NCI-H1105 (cell line): ENCODE measurements around the gene MYO1C.
"Not testable (repeated sequence)": the region's sequence is repeated elsewhere in the genome, so short reads cannot be mapped to it uniquely, and the experiment has no call there.

Experiments
- DNase-seq: peaks from one replicate; lab custom pipeline; 2025; lab: John Stamatoyannopoulos, UW

Gene MYO1C

DNA sequence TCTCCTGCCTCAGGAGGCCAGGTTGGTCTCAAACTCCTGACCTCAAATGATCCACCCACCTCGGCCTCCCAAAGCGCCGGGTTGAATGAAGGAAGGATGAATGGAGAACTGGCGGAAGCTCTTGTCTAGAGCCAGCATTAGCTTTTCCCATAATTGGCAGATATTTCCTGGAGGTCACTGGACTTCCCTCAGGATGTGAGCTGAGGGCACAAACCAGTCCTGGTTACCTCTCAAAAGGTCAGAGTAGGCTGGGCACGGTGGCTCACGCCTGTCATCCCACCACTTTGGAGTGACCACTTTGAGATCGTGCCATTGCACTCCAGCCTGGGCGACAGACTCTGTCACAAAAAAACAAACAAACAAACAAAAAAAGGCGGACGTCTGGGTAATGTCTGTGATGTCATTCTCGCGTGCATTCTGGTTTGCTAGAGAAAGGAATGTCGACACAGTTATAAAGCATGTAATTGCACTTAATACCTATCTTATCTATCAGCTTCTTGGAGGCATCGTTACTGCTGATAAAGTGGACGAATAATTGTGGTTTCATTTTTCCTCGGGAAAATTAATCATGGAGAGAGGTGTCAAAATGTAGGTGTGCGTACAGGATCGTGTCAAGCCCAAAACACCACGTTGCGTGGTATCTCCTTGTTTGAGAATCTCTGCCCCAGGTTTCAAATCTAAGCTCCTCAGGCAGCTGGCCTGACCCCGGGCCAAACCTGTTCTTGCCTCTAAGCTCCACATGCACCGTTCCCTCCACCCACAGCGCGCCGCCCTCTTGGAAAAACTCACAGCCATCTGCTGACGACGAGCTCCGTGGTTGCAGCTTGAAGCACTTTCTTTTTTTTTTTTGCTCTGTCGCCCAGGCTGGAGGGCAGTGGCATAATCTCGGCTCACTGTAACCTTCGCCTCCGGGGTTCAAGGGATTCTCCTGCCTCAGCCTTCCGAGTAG, 30.0 kb downstream of the MYO1C start:
- no peak for DNase-seq

GRCh38 chr17:1461198-1461944, 31.1 kb downstream of the MYO1C start:
- DNase-seq: no peak

DNA sequence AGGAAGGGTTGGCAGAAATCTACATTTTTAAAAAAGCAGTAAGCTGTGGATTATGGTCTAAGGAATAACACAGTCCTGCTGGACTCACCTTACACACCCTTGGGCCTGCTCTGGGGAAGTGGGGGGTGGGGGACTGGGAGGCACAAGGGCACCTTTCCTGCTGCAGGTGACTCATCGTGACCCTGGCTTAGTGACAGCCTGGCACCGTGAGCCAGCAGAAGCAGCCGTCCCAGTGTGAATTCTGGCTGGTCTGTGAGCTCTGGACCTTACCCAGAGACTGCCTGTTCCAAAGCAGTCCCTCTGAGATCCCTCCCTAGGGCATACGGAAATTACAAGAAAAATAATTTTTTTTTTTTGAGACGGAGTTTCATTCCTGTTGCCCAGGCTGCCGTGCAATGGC, 32.3 kb downstream of the MYO1C start:
- DNase-seq: no peak

DNA sequence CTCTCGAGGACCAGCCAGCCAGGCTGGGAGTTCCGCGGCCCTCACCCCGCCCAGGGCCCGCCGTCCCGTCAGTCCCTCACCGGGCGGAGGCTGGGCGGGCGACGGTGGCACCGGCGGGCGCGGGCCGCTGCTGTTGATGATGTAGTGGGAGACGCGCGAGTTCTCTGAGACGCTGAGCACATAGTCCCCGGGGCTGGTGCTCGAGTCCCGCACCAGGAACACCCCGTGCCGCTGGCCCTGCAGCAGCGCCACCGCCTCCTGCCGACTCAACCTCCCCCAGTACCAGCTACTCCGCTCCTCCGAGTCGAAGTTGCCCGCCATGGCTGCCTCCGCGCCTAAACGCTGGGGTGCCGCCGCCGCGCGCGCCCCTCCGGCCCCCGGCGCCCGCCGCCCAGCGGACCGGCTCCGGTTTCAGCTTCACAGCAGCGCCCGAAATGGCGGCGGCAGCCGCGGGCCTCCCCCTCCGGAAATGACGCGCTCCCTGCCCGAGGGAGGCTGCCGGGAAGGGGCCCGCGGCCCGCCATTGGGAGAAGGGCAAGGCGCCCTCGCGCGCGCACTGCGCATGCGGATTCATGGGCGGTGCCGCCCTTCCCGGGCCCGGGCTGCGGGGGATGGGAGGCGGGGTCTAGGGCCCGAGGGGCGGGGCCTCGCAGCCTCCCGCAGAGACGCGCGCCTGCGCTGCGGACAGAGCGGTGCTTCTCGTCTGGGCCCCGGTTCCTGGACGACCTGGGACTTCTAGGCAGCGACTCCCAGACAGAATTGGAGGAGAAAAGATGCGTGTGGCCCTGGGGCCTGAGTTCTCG, 36.5 kb downstream of the MYO1C start, which contains the start of gene CRK:
Gene CRK (minus strand): TSS at position 436 of the 803 bp plus-strand sequence. CDS start 115 bp downstream, at position 321.
- peak; percentile 88 for DNase-seq

GRCh38 chr17:1455291-1455796, 37.1 kb downstream of the MYO1C start:
- DNase-seq: peak; percentile 16

- no peak for DNase-seq
These were observed 37.9 kb downstream of the MYO1C start for GRCh38 chr17:1454541-1454940.

DNA sequence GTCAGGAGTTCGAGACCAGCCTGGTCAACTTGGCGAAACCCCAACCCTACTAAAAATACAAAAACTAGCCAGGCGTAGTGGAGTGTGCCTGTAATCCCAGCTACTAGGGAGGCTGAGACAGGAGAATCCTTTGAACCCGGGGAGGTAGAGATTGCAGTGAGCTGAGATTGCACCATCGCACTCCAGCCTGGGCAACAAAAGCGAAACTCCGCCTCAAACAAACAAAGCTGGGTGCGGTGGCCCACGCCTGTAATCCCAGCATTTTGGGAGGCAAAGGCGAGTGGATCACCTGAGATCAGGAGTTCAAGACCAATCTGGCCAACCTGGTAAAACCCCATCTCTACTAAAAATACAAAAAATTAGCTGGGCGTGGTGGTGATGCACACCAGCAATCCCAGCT, 38.8 kb downstream of the MYO1C start:
- not testable (repeated sequence) for DNase-seq

DNA sequence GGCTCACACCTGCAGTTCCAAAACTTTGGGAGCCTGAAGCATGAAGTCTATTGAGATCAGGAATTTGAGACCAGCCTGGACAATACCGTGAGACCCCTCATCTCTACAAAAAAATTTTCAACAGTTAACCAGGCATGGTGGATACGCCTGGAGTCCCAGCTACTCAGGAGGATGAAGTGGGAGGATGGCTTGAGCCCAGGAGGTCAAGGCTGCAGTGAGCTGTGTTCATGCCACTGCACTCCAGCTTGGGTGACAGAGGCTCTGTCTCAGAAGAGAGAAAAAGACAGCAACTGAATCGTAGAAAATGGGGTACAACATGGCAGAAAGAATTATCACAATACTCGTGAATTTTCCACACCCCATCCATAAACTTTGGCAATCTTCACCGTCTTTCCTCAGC, 39.6 kb downstream of the MYO1C start:
- no peak for DNase-seq

- DNase-seq: not testable (repeated sequence)
These were observed 42.2 kb downstream of the MYO1C start for GRCh38 chr17:1450261-1450660.

DNA sequence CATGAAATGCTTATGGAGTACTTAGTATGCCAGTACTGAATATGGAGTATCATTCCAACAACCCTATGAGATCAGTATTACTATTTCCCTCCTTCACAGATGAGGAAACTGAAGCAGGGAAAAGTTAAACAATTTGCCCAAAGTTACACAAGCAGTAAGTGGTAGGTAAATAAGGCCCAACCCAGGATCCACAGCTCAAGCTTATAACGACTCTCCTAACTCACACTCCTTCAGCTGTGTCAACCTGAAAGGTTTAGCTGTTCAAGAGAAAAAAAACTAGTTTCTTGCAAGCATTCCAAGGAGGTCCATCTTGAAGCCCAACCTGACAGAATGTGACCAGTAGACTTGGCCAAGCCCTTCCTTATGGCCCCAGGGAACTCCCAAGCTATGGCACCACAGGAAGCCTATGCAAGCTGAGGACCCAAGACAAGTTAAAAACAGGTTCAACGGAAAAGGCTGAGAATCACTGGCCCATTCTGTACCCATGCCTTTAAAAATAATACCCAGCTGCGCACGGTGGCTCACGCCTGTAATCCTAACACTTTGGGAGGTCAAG, 43.0 kb downstream of the MYO1C start:
- DNase-seq: no peak

- no peak for DNase-seq
These were observed 45.4 kb downstream of the MYO1C start for GRCh38 chr17:1447052-1447451.

DNA sequence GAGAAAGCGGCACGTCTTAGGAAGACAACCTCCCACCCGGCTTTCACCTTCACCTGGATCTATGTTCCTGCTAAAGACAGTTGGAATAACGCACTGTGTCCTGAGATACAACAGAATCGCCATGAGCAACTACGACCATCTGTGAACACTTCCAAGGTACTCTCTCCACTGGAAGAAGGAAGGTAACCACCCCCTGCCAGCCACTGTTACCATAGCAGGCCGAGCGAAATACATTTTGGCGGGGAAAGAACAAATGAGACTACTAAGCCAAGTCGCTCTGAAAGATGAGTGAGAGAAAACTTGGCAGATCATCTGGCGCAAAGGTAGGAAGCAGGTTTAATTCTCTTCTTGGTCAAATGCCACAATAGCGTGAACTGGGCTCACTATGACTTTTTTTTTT, 46.3 kb downstream of the MYO1C start:
- no peak for DNase-seq

DNA sequence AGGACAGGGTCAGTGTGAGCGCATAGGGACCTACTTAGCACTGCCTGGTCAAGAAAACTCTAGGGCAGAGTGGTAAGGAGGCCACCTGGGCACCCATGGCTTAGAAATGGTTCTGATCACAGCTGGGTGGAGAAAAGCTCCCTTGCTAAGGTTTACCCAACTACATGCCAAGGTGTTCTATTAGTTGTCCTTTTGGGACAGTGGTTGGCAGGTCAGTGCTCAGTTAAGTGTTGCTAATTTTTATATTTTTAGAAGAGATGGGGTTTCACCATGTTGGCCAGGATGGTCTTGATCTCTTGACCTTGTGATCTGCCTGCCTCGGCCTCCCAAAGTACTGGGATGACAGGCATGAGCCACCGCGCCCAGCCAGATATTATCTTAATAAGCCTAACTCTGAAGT, 46.8 kb downstream of the MYO1C start:
- not testable (repeated sequence) for DNase-seq

- not testable (repeated sequence) for DNase-seq
These were observed 49.8 kb downstream of the MYO1C start for GRCh38 chr17:1442721-1443120.

- DNase-seq: no peak
These were observed 50.3 kb downstream of the MYO1C start for GRCh38 chr17:1442187-1442586.

- DNase-seq: no peak
These were observed 51.6 kb downstream of the MYO1C start for GRCh38 chr17:1440921-1441320.

GRCh38 chr17:1438593-1439083, 53.8 kb downstream of the MYO1C start:
- no peak for DNase-seq

DNA sequence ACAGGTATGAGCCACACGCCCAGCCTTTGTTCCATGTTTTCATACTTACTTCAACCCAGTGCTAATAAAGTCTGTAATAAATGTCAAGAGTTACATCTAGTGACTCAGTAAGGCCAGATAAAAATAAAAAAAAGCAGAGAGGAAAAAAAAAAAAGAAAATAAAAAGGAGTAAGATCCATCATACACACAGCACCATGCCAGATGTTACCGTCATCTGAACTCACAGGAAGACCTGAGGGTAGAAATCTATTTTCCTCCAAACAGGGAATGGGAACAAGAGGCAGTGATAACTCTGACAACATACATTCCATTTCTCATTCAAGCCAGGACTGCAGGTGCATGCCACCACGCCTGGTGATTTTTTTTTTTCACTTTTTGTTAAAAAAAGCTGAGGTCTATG, 57.2 kb downstream of the MYO1C start:
- no peak for DNase-seq

DNA sequence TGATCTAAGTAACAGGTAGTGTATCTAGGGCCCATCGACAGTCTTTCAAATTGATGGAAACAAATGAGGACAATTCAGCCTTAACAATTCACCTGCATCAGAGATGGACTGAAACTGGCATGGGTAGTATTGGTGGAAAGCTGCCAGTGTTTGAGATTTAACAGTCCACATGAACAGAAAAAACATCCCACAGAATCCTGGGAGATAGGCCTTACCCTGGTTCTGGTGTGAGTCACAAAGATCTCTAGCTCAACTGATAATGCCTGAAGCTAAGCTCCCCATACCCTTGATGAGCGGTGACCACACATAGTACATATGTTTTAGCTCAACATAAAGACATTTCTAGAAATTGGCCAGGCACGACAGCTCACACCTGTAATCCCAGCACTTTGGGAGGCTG, 58.3 kb downstream of the MYO1C start:
- no peak for DNase-seq

GRCh38 chr17:1431631-1432104, 60.8 kb downstream of the MYO1C start:
- no peak for DNase-seq

- DNase-seq: no peak
These were observed 68.9 kb downstream of the MYO1C start for GRCh38 chr17:1423456-1424135.
